ENCODE data around the gene CYB5R3. TPM values are rescaled to one million over a fixed set of nuclear protein-coding genes. Genes with fewer than 3 reads are reported as not detected.
A peak's percentile ranks its signal among the peaks of the same experiment; 100 is the strongest.

The CYB5R3 gene
- total RNA-seq, 1 donor from 2014 or later, result 181 TPM

DNA sequence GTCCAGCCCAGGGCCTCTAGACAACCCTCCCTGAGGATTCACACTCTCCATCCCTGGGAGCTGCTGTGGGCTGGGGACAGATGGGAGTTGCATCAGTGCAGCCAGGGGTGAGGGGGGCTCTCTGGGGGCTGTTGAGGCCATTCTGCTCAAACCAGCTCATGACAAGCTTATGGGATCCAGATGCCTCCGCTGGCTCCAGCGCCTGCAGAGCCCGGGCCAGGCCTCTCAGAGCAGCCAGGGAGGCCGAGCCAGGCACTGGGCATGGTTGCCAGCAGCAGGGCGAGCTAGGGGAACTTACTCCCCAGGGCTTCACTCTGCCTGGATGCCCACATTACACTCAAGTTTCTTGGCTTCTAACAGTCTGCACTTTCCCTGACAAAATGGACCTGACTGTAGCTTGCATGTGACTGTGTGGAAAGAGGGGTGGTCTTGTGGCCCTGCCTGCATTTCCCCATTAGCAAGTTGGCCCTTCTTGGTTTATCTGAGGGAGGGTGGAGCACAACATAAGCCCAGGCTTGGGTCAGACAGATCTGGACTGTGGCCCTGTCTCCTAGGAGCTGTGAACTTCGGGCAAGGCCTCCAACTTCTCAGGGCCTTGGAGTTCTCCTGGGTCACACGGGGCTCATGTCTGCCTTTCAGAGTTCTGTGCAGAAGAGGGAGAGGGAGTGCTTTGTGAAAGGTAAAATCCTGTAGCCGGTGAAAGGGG lies 34.5 kb upstream of the CYB5R3 start:
- Mint-ChIP-seq H3K27ac (ENCODE audit: unreplicated experiment) (no peak overlapping the region), H3K4me1 (ENCODE audit: low read depth, unreplicated experiment) (peaks cover 13% of the 10 kb centered on the region), H3K36me3 (ENCODE audit: low read depth, unreplicated experiment) (no peaks in the 10 kb centered on the region), H3K27me3 (ENCODE audit: low read depth, unreplicated experiment) (peaks cover 22% of the 10 kb centered on the region), H3K9me3 (ENCODE audit: unreplicated experiment) (peaks cover 1% of the 10 kb centered on the region), H3K4me3 (ENCODE audit: unreplicated experiment) (no peak overlapping the region)
- no peak overlapping the region for H2AFZ ChIP-seq (ENCODE audit: low read depth, low read length)
- no peak overlapping the region for H3K27ac ChIP-seq (ENCODE audit: low read depth, low read length)
- H3K79me2 ChIP-seq (ENCODE audit: insufficient read depth, low read length), result no peaks in the 10 kb centered on the region
- FAIRE-seq, result no peak
- H3K9ac ChIP-seq (ENCODE audit: low read length), result no peak overlapping the region
- peaks cover 3% of the 10 kb centered on the region for H3K9me3 ChIP-seq (ENCODE audit: insufficient read depth, low read depth, low read length)
- no peak overlapping the region for H3K4me2 ChIP-seq (ENCODE audit: low read length)
- no peak for TF ChIP-seq EZH2 (IDR thresholded peaks at IDR 0.05; ENCODE audit: insufficient read depth, low read length)
- TF ChIP-seq, protein P1, sequence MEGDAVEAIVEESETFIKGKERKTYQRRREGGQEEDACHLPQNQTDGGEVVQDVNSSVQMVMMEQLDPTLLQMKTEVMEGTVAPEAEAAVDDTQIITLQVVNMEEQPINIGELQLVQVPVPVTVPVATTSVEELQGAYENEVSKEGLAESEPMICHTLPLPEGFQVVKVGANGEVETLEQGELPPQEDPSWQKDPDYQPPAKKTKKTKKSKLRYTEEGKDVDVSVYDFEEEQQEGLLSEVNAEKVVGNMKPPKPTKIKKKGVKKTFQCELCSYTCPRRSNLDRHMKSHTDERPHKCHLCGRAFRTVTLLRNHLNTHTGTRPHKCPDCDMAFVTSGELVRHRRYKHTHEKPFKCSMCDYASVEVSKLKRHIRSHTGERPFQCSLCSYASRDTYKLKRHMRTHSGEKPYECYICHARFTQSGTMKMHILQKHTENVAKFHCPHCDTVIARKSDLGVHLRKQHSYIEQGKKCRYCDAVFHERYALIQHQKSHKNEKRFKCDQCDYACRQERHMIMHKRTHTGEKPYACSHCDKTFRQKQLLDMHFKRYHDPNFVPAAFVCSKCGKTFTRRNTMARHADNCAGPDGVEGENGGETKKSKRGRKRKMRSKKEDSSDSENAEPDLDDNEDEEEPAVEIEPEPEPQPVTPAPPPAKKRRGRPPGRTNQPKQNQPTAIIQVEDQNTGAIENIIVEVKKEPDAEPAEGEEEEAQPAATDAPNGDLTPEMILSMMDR (IDR thresholded peaks at IDR 0.05; ENCODE audit: insufficient read depth, low read depth, low read length), result no peak
- H3K4me3 ChIP-seq (ENCODE audit: insufficient read depth, low read depth, low read length), result no peak overlapping the region
- no peaks in the 10 kb centered on the region for H4K20me1 ChIP-seq (ENCODE audit: insufficient read depth, low read length)
- DNase-seq (ENCODE audit: low read depth), result no peak
- H3K27me3 ChIP-seq (ENCODE audit: insufficient read depth, low read length), result no peaks in the 10 kb centered on the region
- H3K4me1 ChIP-seq (ENCODE audit: insufficient read depth, low read length), result peaks cover 18% of the 10 kb centered on the region
- no peaks in the 10 kb centered on the region for H3K36me3 ChIP-seq (ENCODE audit: insufficient read depth, low read length)

DNA sequence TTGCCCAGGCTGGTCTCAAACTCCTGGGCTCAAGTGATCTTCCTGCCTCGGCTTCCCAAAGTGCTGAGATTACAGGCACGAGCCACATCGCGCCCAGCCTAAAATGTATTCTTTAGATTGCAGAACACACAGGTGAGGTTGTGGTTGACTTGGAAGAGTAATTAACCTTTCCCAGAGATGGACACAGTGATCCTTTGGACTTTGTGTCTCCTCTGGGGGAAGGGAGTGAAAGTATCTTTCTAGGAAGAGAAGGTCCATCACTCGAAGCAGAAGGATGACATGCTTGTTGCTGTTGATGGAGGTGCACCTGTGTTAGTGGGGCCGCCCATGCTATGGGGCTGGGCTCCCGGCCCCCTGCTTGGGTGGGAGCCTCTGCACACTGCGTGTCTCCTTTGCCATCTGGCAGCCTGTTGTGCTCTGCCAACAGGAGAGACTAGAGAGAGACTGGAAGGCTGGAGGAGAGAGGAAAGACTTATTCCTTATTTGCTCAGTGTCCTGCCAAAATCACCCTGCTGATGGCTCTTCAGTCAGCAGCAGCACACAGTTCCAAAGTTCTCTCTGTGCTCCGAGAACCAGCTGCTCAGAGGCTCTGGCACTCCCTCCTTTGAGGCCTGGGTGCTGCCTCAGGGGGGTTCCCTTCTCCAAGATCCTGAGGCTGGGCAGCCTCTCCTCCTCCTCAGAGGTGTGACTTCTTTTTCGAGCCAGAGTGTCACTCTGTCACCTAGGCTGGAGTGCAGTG lies 33.1 kb upstream of the CYB5R3 start:
- Histone ChIP-seq H3K9me3 (ENCODE audit: insufficient read depth, low read depth, low read length) (peaks cover 3% of the 10 kb centered on the region), H3K4me3 (ENCODE audit: insufficient read depth, low read depth, low read length) (no peak overlapping the region), H3K27ac (ENCODE audit: low read depth, low read length) (no peak overlapping the region), H3K4me1 (ENCODE audit: insufficient read depth, low read length) (peaks cover 9% of the 10 kb centered on the region), H2AFZ (ENCODE audit: low read depth, low read length) (no peak overlapping the region), H3K79me2 (ENCODE audit: insufficient read depth, low read length) (no peaks in the 10 kb centered on the region), H3K4me2 (ENCODE audit: low read length) (no peak overlapping the region), H3K27me3 (ENCODE audit: insufficient read depth, low read length) (no peaks in the 10 kb centered on the region), H3K36me3 (ENCODE audit: insufficient read depth, low read length) (no peaks in the 10 kb centered on the region), H4K20me1 (ENCODE audit: insufficient read depth, low read length) (no peaks in the 10 kb centered on the region), H3K9ac (ENCODE audit: low read length) (no peak overlapping the region)
- Mint-ChIP-seq H3K27ac (ENCODE audit: unreplicated experiment) (peak overlapping the region; percentile 78), H3K27me3 (ENCODE audit: low read depth, unreplicated experiment) (peaks cover 22% of the 10 kb centered on the region), H3K4me3 (ENCODE audit: unreplicated experiment) (no peak overlapping the region), H3K4me1 (ENCODE audit: low read depth, unreplicated experiment) (peaks cover 9% of the 10 kb centered on the region), H3K9me3 (ENCODE audit: unreplicated experiment) (peaks cover 5% of the 10 kb centered on the region), H3K36me3 (ENCODE audit: low read depth, unreplicated experiment) (peaks cover 5% of the 10 kb centered on the region)
- no peak for TF ChIP-seq EZH2 (IDR thresholded peaks at IDR 0.05; ENCODE audit: insufficient read depth, low read length)
- TF ChIP-seq, protein P1 (IDR thresholded peaks at IDR 0.05; ENCODE audit: insufficient read depth, low read depth, low read length), result no peak
- no peak for DNase-seq (ENCODE audit: low read depth)
- FAIRE-seq, result no peak

Measured in astrocyte (in vitro differentiated cells and primary cell).